Nephron progenitor cell (in vitro differentiated cells): Measurements from ENCODE around the gene KCNAB1.

Experiments used
- DNase-seq: peaks from one replicate; pipeline ENCODE4 v3.0.0; 2021
- H3K27ac Mint-ChIP-seq: 2 replicates; pipeline ENCODE4 v1.8.0; 2021; ENCODE audit warnings: mild to moderate bottlenecking, moderate library complexity, mixed read lengths
- H3K27me3 Mint-ChIP-seq: 2 replicates; pipeline ENCODE4 v1.8.0; 2021; ENCODE audit warnings: mild to moderate bottlenecking, low read depth, mixed read lengths; ENCODE audit not compliant: poor library complexity
- H3K36me3 Mint-ChIP-seq: 2 replicates; pipeline ENCODE4 v1.8.0; 2021; ENCODE audit warnings: low read depth, mixed read lengths
- H3K4me1 Mint-ChIP-seq: 2 replicates; pipeline ENCODE4 v1.8.0; 2021; ENCODE audit warnings: mixed read lengths
- H3K4me3 Mint-ChIP-seq: 2 replicates; pipeline ENCODE4 v1.8.0; 2021; ENCODE audit warnings: mild to moderate bottlenecking, moderate library complexity, mixed read lengths
- H3K9me3 Mint-ChIP-seq: 2 replicates; pipeline ENCODE4 v1.8.0; 2021; ENCODE audit warnings: mild to moderate bottlenecking, moderate library complexity, mixed read lengths
- TF ChIP-seq, protein P1 (sequence below): fragments of 200-600 bp; sonication (generic); IDR thresholded peaks from 2 replicates; pipeline ENCODE4 v1.5.0; 2021; ENCODE audit warnings: antibody characterized with exemption

KCNAB1 gene

DNA sequence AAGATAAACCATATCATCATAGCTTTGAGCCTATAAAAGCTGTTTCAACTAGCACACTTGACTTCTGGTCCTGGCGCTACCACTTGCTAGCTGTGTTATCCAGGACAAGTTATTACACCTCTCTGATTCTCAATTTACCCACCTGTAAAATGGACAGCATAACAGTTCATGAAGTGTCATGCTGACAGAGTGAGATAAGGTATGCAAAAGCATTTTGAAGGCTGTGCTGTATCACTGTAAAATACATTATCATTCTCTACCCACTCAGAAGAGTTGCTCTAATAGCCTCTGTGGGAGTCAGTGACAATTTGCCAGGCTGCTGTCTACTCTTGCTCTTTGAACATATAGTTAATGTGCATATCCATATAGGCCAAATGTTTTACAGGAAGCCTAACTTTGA lies 341.5 kb downstream of the KCNAB1 start:
- Mint-ChIP-seq H3K9me3 (no peaks in the 10 kb centered on the region), H3K27ac (no peak overlapping the region), H3K36me3 (no peaks in the 10 kb centered on the region), H3K4me1 (peaks cover 15% of the 10 kb centered on the region), H3K27me3 (peaks cover 12% of the 10 kb centered on the region), H3K4me3 (no peak overlapping the region)
- TF ChIP-seq, protein P1, sequence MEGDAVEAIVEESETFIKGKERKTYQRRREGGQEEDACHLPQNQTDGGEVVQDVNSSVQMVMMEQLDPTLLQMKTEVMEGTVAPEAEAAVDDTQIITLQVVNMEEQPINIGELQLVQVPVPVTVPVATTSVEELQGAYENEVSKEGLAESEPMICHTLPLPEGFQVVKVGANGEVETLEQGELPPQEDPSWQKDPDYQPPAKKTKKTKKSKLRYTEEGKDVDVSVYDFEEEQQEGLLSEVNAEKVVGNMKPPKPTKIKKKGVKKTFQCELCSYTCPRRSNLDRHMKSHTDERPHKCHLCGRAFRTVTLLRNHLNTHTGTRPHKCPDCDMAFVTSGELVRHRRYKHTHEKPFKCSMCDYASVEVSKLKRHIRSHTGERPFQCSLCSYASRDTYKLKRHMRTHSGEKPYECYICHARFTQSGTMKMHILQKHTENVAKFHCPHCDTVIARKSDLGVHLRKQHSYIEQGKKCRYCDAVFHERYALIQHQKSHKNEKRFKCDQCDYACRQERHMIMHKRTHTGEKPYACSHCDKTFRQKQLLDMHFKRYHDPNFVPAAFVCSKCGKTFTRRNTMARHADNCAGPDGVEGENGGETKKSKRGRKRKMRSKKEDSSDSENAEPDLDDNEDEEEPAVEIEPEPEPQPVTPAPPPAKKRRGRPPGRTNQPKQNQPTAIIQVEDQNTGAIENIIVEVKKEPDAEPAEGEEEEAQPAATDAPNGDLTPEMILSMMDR, result no peak
- DNase-seq, result no peak

DNA sequence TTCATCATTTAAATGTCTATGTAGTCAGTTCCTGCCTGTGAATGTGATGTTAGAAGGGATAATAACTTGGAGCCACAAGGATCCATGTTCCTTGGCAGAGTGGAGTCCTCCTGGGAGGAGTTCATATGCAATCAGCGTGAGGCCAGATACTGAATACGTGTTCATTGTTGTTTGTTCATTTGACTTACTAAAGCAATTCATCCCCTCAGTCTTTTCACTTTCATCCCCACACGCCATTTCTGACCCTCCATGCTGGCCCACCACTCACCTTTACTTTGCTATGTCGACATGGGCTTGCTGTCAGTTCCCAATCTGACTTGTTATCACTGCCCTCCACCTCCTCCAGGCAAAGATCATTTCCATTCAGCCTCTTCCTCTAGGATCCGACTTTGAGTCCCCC lies 342.7 kb downstream of the KCNAB1 start:
- no peak for DNase-seq
- Mint-ChIP-seq H3K4me1 (peaks cover 13% of the 10 kb centered on the region), H3K9me3 (no peaks in the 10 kb centered on the region), H3K4me3 (no peak overlapping the region), H3K36me3 (no peaks in the 10 kb centered on the region), H3K27me3 (peaks cover 12% of the 10 kb centered on the region), H3K27ac (no peak overlapping the region)
- TF ChIP-seq, protein P1, result no peak

DNA sequence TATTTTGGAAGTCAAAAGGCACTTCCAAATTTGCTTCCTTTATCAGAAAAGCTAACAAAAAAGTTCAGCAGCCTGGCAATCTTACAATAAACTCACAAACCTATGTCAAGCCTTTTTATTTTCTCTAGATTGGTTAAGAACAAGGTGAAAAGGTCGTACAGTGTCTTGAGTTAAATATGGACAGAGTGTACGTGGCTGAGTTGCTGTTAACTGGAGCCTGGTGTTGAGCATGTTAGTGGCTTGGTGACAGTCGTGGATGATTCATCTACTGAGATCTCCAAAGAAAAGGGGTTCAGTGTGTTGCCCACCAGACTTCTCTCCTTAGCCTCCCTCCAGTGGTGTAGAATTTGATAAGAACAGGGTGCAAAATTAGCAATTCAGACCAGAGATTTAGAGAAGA lies 344.8 kb downstream of the KCNAB1 start:
- no peak for DNase-seq
- TF ChIP-seq, protein P1, result no peak
- Mint-ChIP-seq H3K27me3 (peaks cover 9% of the 10 kb centered on the region), H3K27ac (no peak overlapping the region), H3K4me1 (peaks cover 13% of the 10 kb centered on the region), H3K36me3 (no peaks in the 10 kb centered on the region), H3K4me3 (no peak overlapping the region), H3K9me3 (no peaks in the 10 kb centered on the region)

DNA sequence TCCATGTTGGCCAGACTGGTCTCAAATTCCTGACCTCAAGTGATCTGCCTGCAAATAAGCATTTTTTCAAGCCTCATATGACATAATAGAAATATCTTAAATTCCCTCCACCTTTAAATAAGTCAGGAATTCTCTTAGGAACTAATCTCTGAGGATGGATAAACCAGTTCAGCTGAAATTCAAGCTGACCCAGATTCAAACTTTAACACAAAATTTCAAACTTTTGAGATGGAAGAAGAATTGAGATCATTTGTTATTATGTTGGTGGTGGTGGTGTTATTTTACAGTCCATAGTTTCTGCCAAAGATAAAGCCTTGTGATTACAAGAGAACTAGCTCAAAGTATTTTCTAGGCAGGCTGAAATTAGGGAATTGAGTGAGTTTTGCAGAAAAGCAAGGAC lies 349.1 kb downstream of the KCNAB1 start:
- Mint-ChIP-seq H3K4me3 (no peak overlapping the region), H3K27me3 (no peaks in the 10 kb centered on the region), H3K27ac (no peak overlapping the region), H3K36me3 (no peaks in the 10 kb centered on the region), H3K9me3 (no peaks in the 10 kb centered on the region), H3K4me1 (no peaks in the 10 kb centered on the region)
- DNase-seq, result no peak
- TF ChIP-seq, protein P1, result no peak

DNA sequence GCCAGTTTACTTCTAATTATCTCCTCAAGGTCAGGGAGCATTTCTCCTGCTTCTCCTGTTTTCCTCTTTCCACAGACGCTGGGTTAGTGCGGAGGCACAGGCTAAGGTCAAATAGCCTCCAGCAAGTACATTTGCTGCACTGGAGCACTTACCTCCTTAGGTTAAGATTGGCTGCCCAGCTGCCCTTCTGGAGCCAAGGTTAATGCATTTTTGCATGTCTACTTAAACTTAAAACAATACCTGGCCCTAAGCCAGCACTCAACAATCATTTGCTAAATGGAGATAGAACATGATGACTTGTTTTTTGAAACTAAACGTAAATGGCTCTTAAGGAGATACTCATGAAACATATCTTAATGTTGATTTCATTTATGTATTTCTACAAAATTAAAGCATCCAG lies 351.1 kb downstream of the KCNAB1 start:
- Mint-ChIP-seq H3K4me1 (peaks cover 5% of the 10 kb centered on the region), H3K9me3 (no peaks in the 10 kb centered on the region), H3K36me3 (no peaks in the 10 kb centered on the region), H3K27me3 (no peaks in the 10 kb centered on the region), H3K27ac (peak overlapping the region; percentile 54), H3K4me3 (no peak overlapping the region)
- TF ChIP-seq, protein P1, result no peak
- DNase-seq, result no peak

DNA sequence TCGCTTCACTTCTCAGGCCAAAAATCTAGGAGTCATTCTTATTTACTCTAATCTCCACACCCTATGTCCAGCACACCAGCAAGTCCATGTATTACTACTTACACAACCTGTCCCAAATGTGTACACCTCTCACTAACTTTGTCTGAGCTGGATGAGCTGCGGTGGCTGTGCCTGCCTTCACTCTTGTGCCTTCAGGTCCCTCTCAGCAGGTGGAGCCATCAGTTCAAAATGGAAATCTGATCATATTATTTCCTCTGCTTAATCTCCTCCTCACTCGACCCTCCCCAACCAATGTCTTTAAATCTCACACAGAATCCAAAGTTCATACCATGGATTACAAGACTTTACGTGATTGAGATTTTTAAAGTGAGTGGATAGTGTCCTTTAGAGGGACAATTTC lies 351.8 kb downstream of the KCNAB1 start:
- H3K4me1 Mint-ChIP-seq, result peaks cover 5% of the 10 kb centered on the region
- H3K9me3 Mint-ChIP-seq, result no peaks in the 10 kb centered on the region
- no peak overlapping the region for H3K27ac Mint-ChIP-seq
- DNase-seq, result no peak
- H3K27me3 Mint-ChIP-seq, result no peaks in the 10 kb centered on the region
- no peak overlapping the region for H3K4me3 Mint-ChIP-seq
- no peaks in the 10 kb centered on the region for H3K36me3 Mint-ChIP-seq
- TF ChIP-seq, protein P1, result no peak
